NCI-H2196 (cell line): ENCODE measurements around the gene DNASE1L1.

Experiments
- DNase-seq: peaks from one replicate; lab custom pipeline; 2025; ENCODE audit not compliant: unreplicated experiment; lab: John Stamatoyannopoulos, UW

DNASE1L1 gene

DNA sequence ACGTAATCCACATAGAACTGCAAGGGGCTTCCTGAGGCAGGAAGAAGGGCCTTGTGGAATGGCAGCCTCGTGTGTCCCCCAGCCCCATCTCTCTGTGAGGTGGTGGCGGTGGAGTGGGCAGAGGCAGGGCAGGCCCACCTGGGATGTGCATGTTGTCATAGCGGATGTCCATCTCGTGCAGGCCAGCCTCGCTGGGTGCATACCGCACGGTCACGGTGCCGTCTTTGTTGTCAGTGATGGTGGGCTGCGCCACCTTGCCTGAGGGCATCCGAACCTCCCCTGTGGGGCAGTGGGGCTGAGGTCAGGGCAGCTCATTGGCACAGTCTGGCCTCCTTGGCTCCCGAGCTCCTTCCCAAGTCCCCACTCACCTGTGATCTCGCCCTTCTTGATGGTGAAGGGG lies 55.0 kb downstream of the DNASE1L1 start:
- no peak for DNase-seq

DNA sequence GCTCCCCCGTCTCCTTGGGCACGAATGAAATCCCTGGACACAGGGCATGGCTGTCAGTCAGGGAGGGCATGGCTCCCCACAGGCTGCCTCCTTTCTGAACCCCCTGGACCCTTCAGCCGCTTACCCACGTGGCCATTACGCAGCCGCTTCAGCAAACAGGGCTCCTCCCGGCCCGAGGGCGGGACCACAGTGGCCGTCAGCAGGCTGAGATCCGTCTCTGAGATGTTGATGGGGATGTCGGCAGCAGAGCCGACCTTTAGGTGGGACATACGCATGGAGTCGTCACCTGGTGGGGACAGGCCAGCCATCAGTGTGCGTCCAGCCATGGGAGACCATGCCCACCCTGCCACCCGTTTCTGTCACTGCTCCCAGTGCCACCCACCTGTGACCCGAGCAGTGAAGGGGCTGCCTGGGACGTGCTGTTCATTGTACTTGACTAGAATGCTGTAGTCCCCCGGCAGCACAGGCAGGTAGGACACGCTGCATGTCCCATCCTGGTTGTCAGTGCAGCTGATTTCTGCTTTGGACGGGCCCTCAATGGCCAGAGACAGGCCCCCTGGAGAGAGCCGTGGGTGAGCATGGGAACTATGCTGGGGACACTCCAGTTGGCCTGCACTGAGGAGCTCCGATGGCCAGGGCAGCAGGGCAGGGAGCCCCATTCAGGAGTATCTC lies 55.7 kb downstream of the DNASE1L1 start:
- no peak for DNase-seq

DNA sequence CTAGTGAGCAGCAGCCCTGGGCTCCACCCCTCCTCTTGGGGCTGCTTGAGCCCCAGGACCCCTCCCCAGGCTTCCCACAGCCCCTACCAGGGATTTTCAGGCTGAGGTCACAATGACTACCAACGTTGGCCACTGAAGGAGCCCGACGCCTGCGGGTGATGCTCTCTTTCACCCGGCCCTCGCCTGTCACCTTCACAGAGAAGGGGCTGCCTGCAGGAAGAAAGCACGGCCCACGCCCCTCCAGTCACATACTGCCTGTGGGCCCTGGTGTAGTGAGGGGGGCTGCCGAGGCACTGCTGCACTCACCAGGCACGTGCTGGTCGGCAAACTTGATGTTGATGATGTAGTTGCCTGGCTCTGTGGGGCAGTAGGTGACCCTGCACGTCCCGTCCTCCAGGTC lies 56.6 kb downstream of the DNASE1L1 start:
- DNase-seq, result no peak

DNA sequence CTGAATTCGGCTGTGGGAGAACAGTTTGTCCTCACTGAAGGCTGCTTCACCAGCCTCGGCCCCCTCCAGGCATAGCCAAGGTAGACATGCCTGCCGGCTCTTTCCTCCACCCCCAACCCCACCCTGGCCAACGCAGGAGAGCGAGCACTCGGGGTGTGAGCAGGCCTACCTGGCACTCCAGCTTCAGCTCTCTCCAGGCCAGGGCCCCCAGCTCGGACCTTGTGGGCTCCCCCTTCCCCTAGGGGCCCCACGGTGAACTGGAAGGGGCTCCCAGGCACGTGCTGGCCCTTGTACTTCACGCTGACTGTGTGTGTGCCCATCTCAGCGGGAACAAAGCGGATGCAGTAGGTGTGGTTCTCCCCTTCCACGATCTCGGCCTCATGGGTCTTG lies 57.0 kb downstream of the DNASE1L1 start:
- DNase-seq, result no peak
